ENCODE results near the gene KPNB1.

KPNB1 gene

GRCh38 chr17:47615766-47616424, 33.8 kb upstream of the KPNB1 start:
- DNase-seq (ENCODE audit: extremely low read depth, low read depth), result no peak
- peak; percentile 50 for TF ChIP-seq CTCF (IDR thresholded peaks at IDR 0.05; ENCODE audit: low read depth, low read length)

GRCh38 chr17:47618410-47618809, 31.3 kb upstream of the KPNB1 start:
- TF ChIP-seq CTCF (IDR thresholded peaks at IDR 0.05; ENCODE audit: low read depth, low read length), result peak; percentile 28; the same call in 1 of the 2 replicates
- DNase-seq (ENCODE audit: extremely low read depth, low read depth), result no peak

- no peak for TF ChIP-seq CTCF (IDR thresholded peaks at IDR 0.05; ENCODE audit: low read depth, low read length)
- DNase-seq (ENCODE audit: extremely low read depth, low read depth), result no peak
Observed at GRCh38 chr17:47620503-47621245, 29.0 kb upstream of the KPNB1 start.

GRCh38 chr17:47621293-47622179, 28.2 kb upstream of the KPNB1 start:
- TF ChIP-seq CTCF (IDR thresholded peaks at IDR 0.05; ENCODE audit: low read depth, low read length), result no peak

GRCh38 chr17:47622180-47622549, 27.6 kb upstream of the KPNB1 start:
- DNase-seq (ENCODE audit: extremely low read depth, low read depth), result no peak
- no peak for TF ChIP-seq CTCF (IDR thresholded peaks at IDR 0.05; ENCODE audit: low read depth, low read length)

More at GRCh38 chr17:47621293-47622179, 28.2 kb upstream of the KPNB1 start:
- peak; percentile 30 for DNase-seq (ENCODE audit: extremely low read depth, low read depth)

GRCh38 chr17:47624727-47625068, 25.0 kb upstream of the KPNB1 start:
- DNase-seq (ENCODE audit: extremely low read depth, low read depth), result no peak
- no peak for TF ChIP-seq CTCF (IDR thresholded peaks at IDR 0.05; ENCODE audit: low read depth, low read length)

Measured in AG09319 (cell line).